CD4-positive, alpha-beta T cell treated with Interleukin-21 for 1 hour (primary cell): ENCODE measurements around the gene RNASEH1.
A peak's percentile ranks its signal among the peaks of the same experiment; 100 is the strongest.

Experiments
- DNase-seq: peaks from one replicate; pipeline ENCODE4 v3.0.0-alpha.2; 2020

The RNASEH1 gene, protein sequence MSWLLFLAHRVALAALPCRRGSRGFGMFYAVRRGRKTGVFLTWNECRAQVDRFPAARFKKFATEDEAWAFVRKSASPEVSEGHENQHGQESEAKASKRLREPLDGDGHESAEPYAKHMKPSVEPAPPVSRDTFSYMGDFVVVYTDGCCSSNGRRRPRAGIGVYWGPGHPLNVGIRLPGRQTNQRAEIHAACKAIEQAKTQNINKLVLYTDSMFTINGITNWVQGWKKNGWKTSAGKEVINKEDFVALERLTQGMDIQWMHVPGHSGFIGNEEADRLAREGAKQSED

DNA sequence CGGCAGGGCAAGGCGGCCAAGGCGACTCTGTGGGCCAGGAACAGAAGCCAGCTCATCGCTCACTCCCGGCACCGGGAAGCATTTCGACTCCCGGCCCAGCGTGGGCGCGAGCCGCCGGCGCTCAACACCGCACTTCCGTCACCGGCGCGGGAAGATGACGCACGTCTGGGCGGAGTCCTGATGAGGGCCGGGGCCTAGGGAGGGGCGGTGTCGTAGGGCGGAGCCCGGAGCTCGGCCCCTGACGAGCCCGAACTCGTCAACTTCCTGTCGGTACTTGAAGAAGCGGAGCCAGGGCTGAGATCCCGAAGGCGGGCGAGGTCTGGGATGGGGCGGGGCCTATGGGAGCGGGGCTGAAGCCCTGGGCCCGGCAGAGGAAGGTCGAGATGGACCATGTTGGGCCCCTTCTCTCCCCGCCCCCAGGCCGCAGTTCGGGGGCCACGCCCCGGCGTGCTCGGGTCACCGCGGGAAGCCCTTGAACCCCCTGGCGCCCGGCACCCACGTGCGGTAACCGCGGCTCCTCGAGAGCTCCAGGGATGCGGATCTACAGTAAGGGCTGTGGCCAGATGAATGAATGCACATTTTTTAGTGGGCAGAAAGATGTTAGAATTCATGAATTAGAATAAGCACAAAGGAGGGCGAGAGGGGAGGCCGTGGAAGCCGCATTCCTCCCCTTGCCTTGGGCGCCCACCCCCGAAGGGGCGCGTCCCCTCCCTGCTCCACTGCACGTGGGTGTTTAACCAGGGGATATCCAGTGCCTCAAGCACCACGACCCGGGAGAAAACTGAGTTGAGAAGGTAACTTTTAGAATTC is at the start of gene RNASEH1:
TSS of gene RNASEH1 (minus strand) at position 129 of the 810 bp plus-strand sequence. CDS start at position 56, 73 bp downstream.
- peak; percentile 97 for DNase-seq

DNA sequence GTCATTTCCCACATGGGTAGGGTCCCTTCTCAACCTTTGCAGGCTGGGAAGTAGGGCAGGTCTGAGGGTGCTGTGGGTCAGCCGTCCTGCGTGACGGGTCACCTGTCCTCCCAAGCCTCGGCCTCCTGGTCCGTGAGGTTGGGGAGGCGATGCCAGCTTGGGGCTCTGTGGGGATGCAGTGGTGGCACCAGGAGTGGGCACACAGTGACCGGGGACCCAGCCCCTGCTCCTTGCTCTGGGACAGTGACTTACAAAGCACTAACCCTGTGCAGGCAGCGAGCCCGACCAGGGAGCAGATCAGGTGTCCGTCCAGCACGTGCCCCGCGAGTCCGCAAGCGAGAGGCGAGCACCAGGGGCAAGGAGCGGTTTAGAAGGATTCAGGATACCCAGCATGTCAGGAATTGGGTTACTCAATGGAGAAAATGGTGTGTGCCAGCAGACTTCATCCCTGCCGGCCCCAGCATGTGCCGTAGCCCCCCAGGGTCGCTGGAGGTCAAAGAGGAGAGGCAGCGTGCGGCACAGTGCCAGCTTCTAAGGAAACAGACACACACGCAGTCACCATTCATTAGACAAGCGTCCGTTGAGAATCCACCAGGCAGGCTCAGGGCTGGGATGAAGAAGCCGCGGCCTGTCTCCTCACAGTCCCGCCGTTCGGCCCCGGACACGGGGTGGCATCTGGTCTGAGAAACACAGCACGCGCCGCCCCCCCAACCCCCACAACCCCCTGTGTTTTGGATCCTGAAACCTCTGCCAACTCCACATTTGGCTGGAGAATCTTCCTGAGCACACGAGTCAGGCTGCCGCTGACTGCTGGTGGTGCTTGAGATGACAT is 48.5 kb upstream of the RNASEH1 start:
- DNase-seq: no peak

DNA sequence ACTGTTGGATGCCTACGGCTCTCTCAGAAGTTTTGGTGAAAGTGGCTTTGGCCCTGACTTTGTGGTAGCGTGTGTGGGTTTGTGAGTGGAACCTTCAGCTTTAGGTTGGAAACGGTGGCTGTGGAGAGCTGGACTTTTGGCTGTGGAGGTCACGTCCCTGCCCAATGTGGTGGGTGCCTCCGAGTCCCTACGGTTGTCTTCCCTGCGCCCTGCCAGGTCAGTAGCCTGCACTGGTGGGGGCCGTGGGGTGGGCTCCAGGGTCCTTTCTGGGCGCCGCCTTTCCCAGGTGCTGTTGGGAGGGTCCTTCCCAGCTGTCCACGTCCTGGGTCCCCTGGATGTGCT is 47.9 kb upstream of the RNASEH1 start:
- DNase-seq: no peak

DNA sequence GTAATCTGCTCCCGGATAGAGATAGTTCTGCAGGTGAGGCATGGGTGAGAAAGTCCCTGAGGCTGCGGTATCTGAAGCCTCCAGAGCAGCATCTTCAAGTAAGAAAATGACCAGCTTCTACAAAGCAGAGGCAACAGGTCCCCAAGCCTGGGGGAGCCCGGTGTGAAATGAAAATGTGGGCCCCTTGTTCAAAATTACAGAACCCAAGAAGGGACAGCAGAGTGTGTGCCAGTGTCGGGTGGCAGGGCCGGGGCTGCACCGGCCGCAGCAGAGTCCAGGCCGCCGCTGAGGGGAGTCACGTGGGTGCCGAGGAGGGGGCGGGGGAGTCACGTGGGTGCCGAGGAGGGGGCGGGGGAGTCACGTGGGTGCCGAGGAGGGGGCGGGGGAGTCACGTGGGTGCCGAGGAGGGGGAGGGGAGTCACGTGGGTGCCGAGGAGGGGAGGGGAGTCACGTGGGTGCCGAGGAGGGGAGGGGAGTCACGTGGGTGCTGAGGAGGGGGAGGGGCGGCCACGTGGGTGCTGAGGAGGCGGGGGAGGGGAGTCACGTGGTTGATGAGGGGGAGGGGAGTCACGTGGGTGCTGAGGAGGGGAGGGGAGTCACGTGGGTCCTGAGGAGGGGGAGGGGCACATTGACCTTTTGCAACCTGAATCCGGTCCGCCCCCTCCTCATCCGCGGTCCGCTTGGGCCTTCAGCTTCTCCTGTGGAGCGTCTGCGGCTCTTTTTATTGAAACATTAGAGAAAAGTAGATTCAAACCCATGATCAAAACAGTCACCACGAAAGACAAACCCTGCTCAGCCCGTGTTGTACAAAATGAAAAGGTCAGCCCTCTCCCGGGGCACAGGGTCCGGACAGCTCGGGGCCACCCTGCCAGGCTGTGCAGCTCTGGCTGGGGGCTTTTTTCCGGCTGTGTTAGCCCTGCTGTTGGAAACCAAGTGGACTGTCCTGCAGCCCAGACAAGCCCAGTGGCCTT is 47.1 kb upstream of the RNASEH1 start:
- peak; percentile 69 for DNase-seq

GRCh38 chr2:3604207-3604877 is 46.2 kb upstream of the RNASEH1 start:
- DNase-seq: no peak

- no peak for DNase-seq
Measured at GRCh38 chr2:3603536-3604206, 45.5 kb upstream of the RNASEH1 start.

DNA sequence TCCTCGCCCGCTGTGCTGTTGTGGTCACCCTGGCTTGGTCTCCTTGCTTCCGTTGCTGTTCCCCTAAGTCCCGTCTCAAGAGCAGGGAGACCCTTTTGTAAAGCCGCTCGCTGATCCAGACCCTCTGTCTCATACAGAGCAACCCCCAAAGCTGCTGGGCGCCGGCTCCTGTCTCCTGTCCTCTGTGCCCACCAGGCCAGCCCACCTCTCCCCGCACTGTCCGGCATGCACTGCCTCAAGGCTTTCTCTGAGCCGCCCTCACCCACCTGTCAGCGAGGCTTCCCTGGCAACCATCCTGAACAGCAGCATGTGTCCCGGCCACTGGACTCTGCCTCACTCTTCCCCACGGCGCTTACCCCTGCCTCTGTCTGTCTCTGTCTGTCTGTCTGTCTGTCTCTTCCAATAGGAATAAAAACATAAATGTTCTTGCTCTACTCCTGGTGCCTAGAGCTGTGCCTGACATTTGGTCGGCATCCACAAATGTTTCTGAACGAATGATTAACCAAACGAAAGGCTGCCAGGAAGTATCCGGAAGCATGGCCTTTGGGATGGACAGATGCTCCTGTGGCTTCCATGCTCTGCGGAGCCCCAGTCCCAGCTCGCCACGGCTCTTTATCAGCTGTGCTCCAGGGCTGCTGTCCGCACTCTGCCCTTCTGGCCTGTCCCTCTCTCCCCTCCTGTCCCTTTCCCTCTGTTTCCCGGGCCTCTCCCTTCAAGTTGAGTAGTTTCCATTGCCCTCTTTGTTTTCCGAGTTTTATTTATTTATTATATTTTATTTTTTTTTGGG is 44.6 kb upstream of the RNASEH1 start:
- DNase-seq: no peak

DNA sequence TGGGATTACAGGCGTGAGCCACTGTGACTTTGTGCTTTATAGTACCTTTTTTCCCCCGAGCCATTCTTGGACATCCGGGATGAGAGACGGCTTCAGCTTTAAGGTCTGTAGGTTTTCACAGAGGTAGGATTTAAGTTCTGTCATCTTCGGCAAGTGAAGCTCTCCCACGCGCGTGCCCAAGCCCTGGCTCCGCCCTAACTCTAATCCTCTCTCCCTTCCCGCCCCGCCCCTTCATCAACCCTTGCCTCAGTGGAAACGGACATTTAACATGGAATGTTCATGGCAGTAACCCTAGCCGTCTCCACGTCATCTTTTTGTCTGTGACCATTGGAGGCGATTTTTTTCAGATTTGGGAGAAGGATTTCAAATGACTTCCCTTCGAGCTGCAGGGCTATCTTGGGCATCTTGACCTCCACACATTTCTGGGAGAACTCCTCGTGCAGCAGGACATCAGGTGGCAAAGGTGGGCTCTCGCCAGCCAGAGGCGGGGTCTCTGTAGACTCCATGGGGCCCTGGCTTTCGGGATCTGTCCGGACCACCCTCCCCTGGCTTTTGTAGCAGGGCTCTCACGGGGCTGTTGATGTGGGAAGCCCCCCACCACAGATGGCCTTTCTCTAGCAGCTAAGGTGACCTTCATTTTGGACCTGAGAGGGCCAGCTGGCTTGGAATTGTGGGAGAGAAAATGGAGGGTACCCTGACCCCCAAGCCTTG is 43.6 kb upstream of the RNASEH1 start:
- DNase-seq: no peak

DNA sequence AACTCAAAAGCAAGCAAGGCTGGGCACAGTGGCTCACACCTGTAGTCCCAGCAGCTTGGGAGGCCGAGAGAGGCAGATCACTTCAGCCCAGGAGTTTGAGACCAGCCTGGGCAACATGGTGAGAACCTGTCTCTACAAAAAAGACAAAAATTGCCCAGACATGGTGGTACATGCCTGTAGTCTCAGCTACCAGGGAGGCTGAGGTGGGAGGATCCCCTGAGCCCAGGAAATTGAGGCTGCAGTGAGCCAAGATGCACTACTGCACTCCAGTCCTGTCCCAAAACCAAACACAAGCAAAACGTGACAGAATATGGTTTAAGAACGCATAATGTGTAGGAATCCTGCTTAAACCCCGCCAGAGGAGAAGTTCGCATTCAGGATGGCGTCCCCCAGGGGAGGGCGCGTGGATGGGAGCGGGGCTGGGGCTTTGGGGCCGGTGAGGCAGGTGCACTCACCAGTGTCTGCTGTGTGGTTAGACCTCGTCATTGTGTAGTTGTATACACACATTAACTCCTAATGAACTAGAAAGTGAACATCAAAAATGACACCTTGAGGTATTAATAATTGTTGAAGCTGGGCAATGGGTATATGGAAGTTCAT is 42.2 kb upstream of the RNASEH1 start:
- no peak for DNase-seq

DNA sequence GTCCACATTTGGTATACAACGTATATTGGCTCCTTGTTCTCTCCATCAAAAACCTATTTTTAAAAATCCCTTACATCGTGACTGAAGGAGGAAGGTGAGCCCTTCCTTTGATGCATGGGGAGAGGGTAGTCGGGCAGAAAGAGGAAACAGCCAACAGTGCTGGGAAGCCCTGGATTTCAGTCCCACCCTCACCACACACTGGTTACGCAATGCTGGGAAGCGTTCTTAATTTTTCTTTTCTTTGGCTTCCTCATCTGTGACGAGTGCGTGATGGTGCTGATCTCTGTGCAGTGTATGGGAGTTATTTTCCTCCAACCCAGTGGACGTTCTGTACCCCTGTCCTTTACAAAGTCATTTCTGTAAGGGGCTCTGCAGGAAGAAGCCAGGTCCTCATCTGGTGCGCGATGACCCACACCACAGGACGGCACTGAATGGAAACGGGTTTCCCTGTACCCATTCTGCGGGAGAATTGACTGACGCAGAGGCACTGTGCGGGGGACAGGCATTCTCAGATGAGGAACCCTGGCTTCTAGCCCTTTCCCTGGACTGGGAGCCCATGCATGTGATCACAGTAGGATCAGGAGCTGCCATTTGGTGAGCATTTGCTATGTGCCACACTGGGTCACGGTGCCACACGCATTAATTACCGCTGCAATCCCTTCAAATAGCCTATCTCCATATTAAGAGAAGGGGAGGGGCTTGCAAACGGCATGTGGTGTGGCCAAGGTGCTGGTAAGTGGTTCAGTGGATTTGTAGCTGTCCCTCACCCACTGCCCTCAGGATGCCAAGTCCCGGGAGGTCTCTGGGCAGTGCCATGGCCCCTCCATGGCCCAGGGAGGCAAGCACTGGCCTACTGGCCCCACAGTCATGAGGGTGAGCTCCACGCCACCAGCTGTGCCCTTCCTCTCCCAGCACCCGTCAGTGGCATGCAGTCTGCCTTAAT is 41.0 kb upstream of the RNASEH1 start:
- no peak for DNase-seq

- no peak for DNase-seq
Measured at GRCh38 chr2:3598197-3598910, 40.2 kb upstream of the RNASEH1 start.

DNA sequence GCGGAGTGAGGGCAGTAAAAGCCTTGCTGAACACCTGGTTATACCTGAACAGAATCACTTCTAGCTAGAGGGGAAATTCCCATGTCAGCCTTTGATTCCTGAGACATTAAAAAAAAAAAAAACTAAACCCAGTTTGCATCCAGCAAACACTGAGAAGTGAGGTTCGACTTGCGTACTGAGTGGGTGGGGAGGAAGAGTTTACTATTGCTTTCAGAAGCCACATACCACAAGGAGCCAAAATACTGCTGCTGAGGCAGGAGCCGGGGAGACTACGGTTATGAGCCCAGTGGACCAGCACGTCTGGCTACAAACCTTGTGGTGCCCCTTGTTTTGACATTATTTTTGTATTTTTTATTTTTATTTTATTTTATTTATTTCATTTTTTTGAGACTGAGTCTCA is 39.4 kb upstream of the RNASEH1 start:
- no peak for DNase-seq

- DNase-seq: no peak
Measured at GRCh38 chr2:3596901-3597417, 38.8 kb upstream of the RNASEH1 start.

DNA sequence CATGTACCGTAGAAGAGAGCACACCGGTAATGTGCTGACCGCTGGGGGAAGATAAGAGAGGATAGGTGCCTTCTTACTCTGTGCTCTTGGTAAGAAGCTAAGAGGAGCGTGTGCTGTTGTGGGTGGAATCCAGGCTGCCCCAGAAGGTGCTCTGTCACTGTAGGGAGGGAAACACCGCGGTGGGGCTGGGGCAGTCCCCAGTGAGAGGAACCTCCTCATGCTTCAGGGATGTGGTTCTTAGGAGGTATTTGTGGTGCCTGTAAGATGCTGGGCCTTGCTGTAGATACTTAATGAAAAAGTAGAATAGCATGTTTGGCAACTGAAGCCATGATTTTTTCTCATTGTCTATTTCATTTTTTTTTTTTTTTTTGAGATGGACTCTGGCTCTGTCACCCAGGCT is 37.9 kb upstream of the RNASEH1 start:
- DNase-seq: no peak

- DNase-seq: no peak
Measured at GRCh38 chr2:3595404-3595803, 37.3 kb upstream of the RNASEH1 start.

- DNase-seq: no peak
Measured at GRCh38 chr2:3594493-3595281, 36.6 kb upstream of the RNASEH1 start, which contains the start of gene COLEC11. Gene COLEC11, plus strand, starts transcription at chr2:3595112. Its CDS starts 9,229 bp downstream, at chr2:3604341.
